ENCODE measurements around the gene POTEB.
"Not testable (repeated sequence)": the region's sequence is repeated elsewhere in the genome, so short reads cannot be mapped to it uniquely, and the experiment has no call there.

The POTEB gene

DNA sequence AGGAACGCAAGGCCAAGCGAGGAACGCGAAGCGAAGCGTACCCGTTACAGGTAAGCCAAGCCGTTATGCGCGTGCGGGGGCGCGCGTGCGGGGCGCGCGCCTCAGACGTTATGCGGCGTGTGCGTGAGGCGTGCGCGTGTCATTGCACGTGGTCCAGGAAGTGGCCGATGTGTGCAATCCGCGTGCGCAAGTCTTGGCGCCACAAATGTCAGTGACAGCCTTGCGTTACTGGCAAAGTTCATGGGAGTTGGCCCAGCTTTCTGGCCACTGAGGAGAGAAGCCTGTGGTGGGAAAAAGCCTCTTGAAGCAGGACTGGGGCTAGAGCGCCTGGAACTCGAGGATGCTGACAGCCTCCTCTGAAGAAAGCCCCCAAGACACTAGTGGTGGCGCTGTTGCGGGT is at the start of gene POTEB:
Gene POTEB, minus strand, starts transcription at position 101 of the 400 bp plus-strand sequence. CDS start 489 bp downstream, outside the sequence.
- not testable (repeated sequence) for DNase-seq (ENCODE audit: low read depth in 2 of 2)

DNA sequence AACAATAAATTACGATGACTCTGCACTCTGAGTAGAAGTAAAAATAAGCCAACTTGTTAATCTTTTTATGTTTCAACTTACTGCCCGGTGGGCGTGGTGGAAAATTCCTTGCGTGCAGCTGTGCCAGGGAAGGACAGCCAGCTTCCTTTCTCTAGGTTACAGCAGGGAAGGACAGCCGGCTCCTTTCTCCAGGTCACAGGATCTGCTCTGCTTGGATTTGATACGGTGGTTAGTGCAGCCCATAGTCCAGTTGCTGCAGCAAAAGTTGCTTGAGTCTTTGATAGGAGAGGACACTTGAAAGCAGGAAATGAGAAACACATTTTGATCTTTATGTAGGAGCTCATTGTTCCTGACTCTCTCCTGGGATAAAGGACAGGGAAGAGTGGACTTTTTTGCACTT is 13.4 kb upstream of the POTEB start:
- not testable (repeated sequence) for DNase-seq (ENCODE audit: low read depth in 2 of 2)

DNA sequence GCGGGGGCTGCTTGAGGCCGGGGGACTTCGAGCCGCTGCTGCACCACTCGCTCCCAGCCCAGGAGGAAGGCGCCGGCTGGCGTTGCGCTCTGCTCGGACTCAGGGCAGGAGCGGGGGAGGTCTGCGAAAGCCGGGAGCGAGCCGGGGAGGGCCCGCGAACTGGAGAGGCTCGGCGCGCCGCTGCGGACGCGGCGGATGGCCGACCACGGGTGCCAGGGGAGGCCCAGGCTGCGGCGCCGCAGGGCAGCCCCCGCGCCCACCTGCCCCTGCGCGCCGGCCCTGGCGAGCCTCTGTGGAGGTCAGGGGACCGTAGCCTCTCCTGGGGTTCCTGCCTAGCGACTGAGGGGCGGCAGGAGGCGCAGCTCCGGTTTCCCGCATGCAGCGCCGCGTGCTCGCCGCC is 12.0 kb upstream of the POTEB start:
- not testable (repeated sequence) for DNase-seq (ENCODE audit: low read depth in 2 of 2)

DNA sequence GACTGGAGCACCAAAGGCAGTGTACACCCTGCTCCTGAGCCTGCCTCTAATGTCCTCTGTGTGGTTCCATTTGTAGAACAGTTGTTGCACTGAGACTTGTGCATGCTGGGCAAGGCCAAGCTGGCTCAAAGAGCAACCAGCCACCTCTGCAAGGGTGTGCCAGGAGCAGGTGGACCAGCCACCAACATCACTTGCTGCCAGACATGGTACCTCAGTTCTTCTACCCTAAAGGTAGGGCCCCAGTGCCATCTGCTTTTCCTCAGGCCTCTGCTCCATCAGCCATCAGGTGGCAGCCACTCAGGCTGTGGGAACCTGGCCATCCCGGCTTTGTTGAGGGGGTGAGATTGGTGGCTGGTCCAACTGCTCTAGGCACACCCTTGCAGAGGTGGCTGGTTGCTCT is 38.7 kb downstream of the POTEB start:
- not testable (repeated sequence) for DNase-seq (ENCODE audit: low read depth in 2 of 2)
